ENCODE measurements around the gene ACP2.
A peak's percentile ranks its signal among the peaks of the same experiment; 100 is the strongest.

ACP2 gene

GRCh38 chr11:47267876-47268275 lies 19.3 kb upstream of the ACP2 start:
- H3K27me3 ChIP-seq (ENCODE audit: low read depth, low read length), result no peaks in the 10 kb centered on the region
- no peaks in the 10 kb centered on the region for H3K36me3 ChIP-seq (ENCODE audit: control insufficient read depth in 1 of 2, insufficient read depth in 2 of 2, low read length in 2 of 2)
- no peak overlapping the region for H3K27ac ChIP-seq (ENCODE audit: low read length)
- H3K4me1 ChIP-seq (ENCODE audit: control insufficient read depth in 1 of 2, insufficient read depth in 2 of 2, low read length in 2 of 2), result peaks cover 30 to 39% of the 10 kb centered on the region in 2 donors
- H3K9me3 ChIP-seq (ENCODE audit: control insufficient read depth in 1 of 2, low read length in 2 of 2), result no peaks in the 10 kb centered on the region
- H3K4me3 ChIP-seq (ENCODE audit: low read depth in 1 of 2, low read length in 2 of 2), result no peak overlapping the region

GRCh38 chr11:47264521-47264920 lies 15.9 kb upstream of the ACP2 start:
- H3K27me3 ChIP-seq (ENCODE audit: low read depth, low read length), result no peaks in the 10 kb centered on the region
- no peaks in the 10 kb centered on the region for H3K9me3 ChIP-seq (ENCODE audit: control insufficient read depth in 1 of 2, low read length in 2 of 2)
- no peak overlapping the region for H3K27ac ChIP-seq (ENCODE audit: low read length)

GRCh38 chr11:47264119-47264518 lies 15.5 kb upstream of the ACP2 start:
- H3K4me3 ChIP-seq (ENCODE audit: low read depth in 1 of 2, low read length in 2 of 2), result no peak overlapping the region
- no peaks in the 10 kb centered on the region for H3K36me3 ChIP-seq (ENCODE audit: control insufficient read depth in 1 of 2, insufficient read depth in 2 of 2, low read length in 2 of 2)
- H3K4me1 ChIP-seq (ENCODE audit: control insufficient read depth in 1 of 2, insufficient read depth in 2 of 2, low read length in 2 of 2), result peaks cover 10 to 25% of the 10 kb centered on the region in 2 donors
- H3K27ac ChIP-seq (ENCODE audit: low read length), result no peak overlapping the region
- no peaks in the 10 kb centered on the region for H3K9me3 ChIP-seq (ENCODE audit: control insufficient read depth in 1 of 2, low read length in 2 of 2)
- H3K27me3 ChIP-seq (ENCODE audit: low read depth, low read length), result no peaks in the 10 kb centered on the region

More at GRCh38 chr11:47264521-47264920, 15.9 kb upstream of the ACP2 start:
- H3K4me3 ChIP-seq (ENCODE audit: low read depth in 1 of 2, low read length in 2 of 2), result no peak overlapping the region
- peaks cover 8 to 21% of the 10 kb centered on the region in 2 donors for H3K4me1 ChIP-seq (ENCODE audit: control insufficient read depth in 1 of 2, insufficient read depth in 2 of 2, low read length in 2 of 2)
- no peaks in the 10 kb centered on the region for H3K36me3 ChIP-seq (ENCODE audit: control insufficient read depth in 1 of 2, insufficient read depth in 2 of 2, low read length in 2 of 2)

GRCh38 chr11:47261291-47261800 lies 12.7 kb upstream of the ACP2 start:
- Histone ChIP-seq H3K9me3 (ENCODE audit: control insufficient read depth in 1 of 2, low read length in 2 of 2) (no peaks in the 10 kb centered on the region), H3K36me3 (ENCODE audit: control insufficient read depth in 1 of 2, insufficient read depth in 2 of 2, low read length in 2 of 2) (no peaks in the 10 kb centered on the region), H3K4me3 (ENCODE audit: low read depth in 1 of 2, low read length in 2 of 2) (no peak overlapping the region), H3K4me1 (ENCODE audit: control insufficient read depth in 1 of 2, insufficient read depth in 2 of 2, low read length in 2 of 2) (peaks cover 19 to 35% of the 10 kb centered on the region in 2 donors), H3K27me3 (ENCODE audit: low read depth, low read length) (no peaks in the 10 kb centered on the region), H3K27ac (ENCODE audit: low read length) (no peak overlapping the region)

DNA sequence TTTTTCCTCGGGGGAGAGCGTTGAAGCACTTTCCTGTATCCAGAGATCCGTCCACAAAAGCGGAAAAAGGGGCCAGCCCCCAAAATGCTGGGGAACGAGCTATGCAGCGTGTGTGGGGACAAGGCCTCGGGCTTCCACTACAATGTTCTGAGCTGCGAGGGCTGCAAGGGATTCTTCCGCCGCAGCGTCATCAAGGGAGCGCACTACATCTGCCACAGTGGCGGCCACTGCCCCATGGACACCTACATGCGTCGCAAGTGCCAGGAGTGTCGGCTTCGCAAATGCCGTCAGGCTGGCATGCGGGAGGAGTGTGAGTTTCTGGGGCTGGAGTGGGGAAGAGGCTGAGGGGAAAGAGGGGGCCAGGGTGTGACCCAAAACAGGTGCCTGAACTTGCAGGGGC lies 11.8 kb upstream of the ACP2 start:
- no peaks in the 10 kb centered on the region for H3K9me3 ChIP-seq (ENCODE audit: control insufficient read depth in 1 of 2, low read length in 2 of 2)
- no peaks in the 10 kb centered on the region for H3K36me3 ChIP-seq (ENCODE audit: control insufficient read depth in 1 of 2, insufficient read depth in 2 of 2, low read length in 2 of 2)
- no peak overlapping the region for H3K4me3 ChIP-seq (ENCODE audit: low read depth in 1 of 2, low read length in 2 of 2)
- no peaks in the 10 kb centered on the region for H3K27me3 ChIP-seq (ENCODE audit: low read depth, low read length)
- no peak overlapping the region for H3K27ac ChIP-seq (ENCODE audit: low read length)
- peaks cover 19 to 39% of the 10 kb centered on the region in 2 donors for H3K4me1 ChIP-seq (ENCODE audit: control insufficient read depth in 1 of 2, insufficient read depth in 2 of 2, low read length in 2 of 2)

DNA sequence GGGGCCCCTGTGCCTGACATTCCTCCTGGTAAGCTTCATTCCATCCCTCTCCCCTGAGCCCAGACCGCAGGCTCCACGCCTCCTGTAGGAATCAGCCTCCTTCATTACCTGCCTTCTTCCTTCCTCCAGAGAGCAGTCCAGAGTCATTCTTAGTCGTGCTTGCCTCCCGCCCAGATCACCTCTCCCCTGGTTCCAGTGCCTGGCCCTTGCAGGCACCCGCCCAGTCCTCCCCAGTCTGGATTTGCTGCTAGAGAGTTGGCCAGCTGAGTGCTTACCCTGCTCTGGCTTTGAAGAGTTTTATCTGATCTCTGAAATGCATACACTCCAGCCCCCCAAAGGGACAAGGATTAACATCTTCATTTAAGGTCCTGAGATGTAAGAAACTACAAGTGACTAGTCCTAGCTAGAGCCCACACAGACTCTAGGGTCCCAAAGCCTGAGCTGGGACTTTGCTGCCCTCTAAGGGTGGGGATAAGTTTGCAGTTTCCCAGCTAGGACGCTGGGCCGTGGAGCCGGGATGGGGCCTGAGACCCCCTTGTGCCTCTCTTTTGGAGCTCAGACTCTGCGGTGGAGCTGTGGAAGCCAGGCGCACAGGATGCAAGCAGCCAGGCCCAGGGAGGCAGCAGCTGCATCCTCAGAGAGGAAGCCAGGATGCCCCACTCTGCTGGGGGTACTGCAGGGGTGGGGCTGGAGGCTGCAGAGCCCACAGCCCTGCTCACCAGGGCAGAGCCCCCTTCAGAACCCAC lies 10.8 kb upstream of the ACP2 start:
- Histone ChIP-seq H3K27me3 (ENCODE audit: low read depth, low read length) (no peaks in the 10 kb centered on the region), H3K36me3 (ENCODE audit: control insufficient read depth in 1 of 2, insufficient read depth in 2 of 2, low read length in 2 of 2) (no peaks in the 10 kb centered on the region), H3K9me3 (ENCODE audit: control insufficient read depth in 1 of 2, low read length in 2 of 2) (no peaks in the 10 kb centered on the region), H3K4me3 (ENCODE audit: low read depth in 1 of 2, low read length in 2 of 2) (no peak overlapping the region), H3K4me1 (ENCODE audit: control insufficient read depth in 1 of 2, insufficient read depth in 2 of 2, low read length in 2 of 2) (peaks cover 19 to 44% of the 10 kb centered on the region in 2 donors), H3K27ac (ENCODE audit: low read length) (no peak overlapping the region)

DNA sequence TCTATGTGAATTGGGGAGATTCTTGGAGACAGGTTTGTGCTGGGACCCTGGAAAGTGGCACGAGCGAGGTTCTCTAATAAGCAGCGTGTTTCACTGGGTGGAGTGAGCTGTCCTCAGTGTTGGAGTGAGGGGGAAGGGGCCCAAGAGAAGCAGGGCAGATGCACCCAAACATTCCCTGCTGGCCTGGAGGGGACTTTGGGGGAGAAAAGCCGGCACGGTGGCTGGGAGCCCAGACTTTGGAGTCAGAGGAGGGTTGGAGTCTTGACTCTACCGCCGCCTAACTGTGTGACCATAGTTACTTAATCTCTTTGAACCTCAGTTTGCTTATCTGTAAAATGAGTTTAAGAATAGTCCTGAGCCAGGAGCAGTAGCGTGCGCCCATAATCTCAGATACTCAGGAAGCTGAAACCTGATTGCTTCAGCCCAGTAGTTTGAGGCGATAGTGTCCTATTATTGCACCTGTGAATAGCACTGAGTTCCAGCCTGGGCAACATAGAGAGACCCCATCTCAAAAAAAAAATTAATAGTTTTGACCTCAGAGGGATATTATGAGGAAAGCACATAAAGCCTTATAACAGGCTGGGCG lies 9.8 kb upstream of the ACP2 start:
- H3K27me3 ChIP-seq (ENCODE audit: low read depth, low read length), result no peaks in the 10 kb centered on the region
- H3K4me1 ChIP-seq (ENCODE audit: control insufficient read depth in 1 of 2, insufficient read depth in 2 of 2, low read length in 2 of 2), result peaks cover 27 to 50% of the 10 kb centered on the region in 2 donors
- peak overlapping the region; percentile 80 for H3K27ac ChIP-seq (ENCODE audit: low read length)
- peak overlapping the region; percentile 48 to 66 for H3K4me3 ChIP-seq (ENCODE audit: low read depth in 1 of 2, low read length in 2 of 2)
- H3K9me3 ChIP-seq (ENCODE audit: control insufficient read depth in 1 of 2, low read length in 2 of 2), result no peaks in the 10 kb centered on the region
- no peaks in the 10 kb centered on the region for H3K36me3 ChIP-seq (ENCODE audit: control insufficient read depth in 1 of 2, insufficient read depth in 2 of 2, low read length in 2 of 2)

GRCh38 chr11:47257517-47258316 lies 9.1 kb upstream of the ACP2 start, which contains the start of gene NR1H3:
Gene NR1H3 (plus strand): TSS chr11:47257996. CDS start chr11:47259217, 1,221 bp downstream.
- H3K27me3 ChIP-seq (ENCODE audit: low read depth, low read length), result no peaks in the 10 kb centered on the region
- peak within 1 kb of the TSS; percentile 48 to 66 for H3K4me3 ChIP-seq (ENCODE audit: low read depth in 1 of 2, low read length in 2 of 2)
- peak within 1 kb of the TSS; percentile 80 for H3K27ac ChIP-seq (ENCODE audit: low read length)
- no peaks in the 10 kb centered on the region for H3K36me3 ChIP-seq (ENCODE audit: control insufficient read depth in 1 of 2, insufficient read depth in 2 of 2, low read length in 2 of 2)
- no peaks in the 10 kb centered on the region for H3K9me3 ChIP-seq (ENCODE audit: control insufficient read depth in 1 of 2, low read length in 2 of 2)
- peaks cover 27 to 50% of the 10 kb centered on the region in 2 donors for H3K4me1 ChIP-seq (ENCODE audit: control insufficient read depth in 1 of 2, insufficient read depth in 2 of 2, low read length in 2 of 2)

DNA sequence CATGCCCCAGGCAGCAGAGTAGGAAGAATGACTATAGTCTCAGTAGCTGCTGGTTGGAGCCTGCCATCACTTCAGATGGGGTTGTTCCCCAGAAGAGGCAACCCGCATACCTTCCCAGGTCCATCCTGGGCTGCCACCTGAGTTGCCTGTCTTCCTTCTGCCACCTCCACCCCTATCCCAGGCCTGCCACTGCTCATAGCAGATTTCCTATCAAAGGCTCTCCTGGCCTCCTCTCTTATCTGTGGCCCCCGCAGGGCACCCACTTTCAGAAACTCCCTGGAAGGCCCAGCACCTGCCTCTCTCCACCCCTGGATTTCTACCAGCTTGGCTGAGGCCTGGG lies 8.5 kb upstream of the ACP2 start:
- Histone ChIP-seq H3K4me1 (ENCODE audit: control insufficient read depth in 1 of 2, insufficient read depth in 2 of 2, low read length in 2 of 2) (peaks cover 27 to 50% of the 10 kb centered on the region in 2 donors), H3K4me3 (ENCODE audit: low read depth in 1 of 2, low read length in 2 of 2) (peak overlapping the region; percentile 48 to 66), H3K36me3 (ENCODE audit: control insufficient read depth in 1 of 2, insufficient read depth in 2 of 2, low read length in 2 of 2) (no peaks in the 10 kb centered on the region), H3K27ac (ENCODE audit: low read length) (peak overlapping the region; percentile 80), H3K9me3 (ENCODE audit: control insufficient read depth in 1 of 2, low read length in 2 of 2) (no peaks in the 10 kb centered on the region), H3K27me3 (ENCODE audit: low read depth, low read length) (no peaks in the 10 kb centered on the region)

DNA sequence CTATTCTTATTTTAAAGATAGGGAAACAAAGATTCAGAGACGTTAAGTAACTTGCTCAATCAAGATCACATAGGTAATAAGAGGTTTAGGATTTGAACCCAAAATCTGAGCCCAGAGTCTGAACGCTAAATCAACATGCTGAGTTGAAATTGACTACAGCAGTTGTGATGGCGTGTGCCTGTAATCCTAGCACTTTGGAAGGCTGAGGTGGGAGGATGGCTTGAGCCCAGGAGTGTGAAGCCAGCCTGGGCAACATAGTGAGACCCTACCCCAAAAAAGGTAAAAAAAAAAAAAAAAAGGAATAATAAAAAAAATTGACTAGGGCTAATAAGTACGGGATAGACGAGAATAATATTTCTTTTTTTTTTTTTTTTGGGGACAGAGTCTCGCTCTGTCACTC lies 7.8 kb upstream of the ACP2 start:
- H3K27ac ChIP-seq (ENCODE audit: low read length), result no peak overlapping the region
- H3K36me3 ChIP-seq (ENCODE audit: control insufficient read depth in 1 of 2, insufficient read depth in 2 of 2, low read length in 2 of 2), result no peaks in the 10 kb centered on the region
- no peaks in the 10 kb centered on the region for H3K9me3 ChIP-seq (ENCODE audit: control insufficient read depth in 1 of 2, low read length in 2 of 2)
- peaks cover 27 to 50% of the 10 kb centered on the region in 2 donors for H3K4me1 ChIP-seq (ENCODE audit: control insufficient read depth in 1 of 2, insufficient read depth in 2 of 2, low read length in 2 of 2)
- no peaks in the 10 kb centered on the region for H3K27me3 ChIP-seq (ENCODE audit: low read depth, low read length)
- no peak overlapping the region for H3K4me3 ChIP-seq (ENCODE audit: low read depth in 1 of 2, low read length in 2 of 2)

GRCh38 chr11:47254386-47254785 lies 5.8 kb upstream of the ACP2 start:
- no peaks in the 10 kb centered on the region for H3K9me3 ChIP-seq (ENCODE audit: control insufficient read depth in 1 of 2, low read length in 2 of 2)
- no peaks in the 10 kb centered on the region for H3K36me3 ChIP-seq (ENCODE audit: control insufficient read depth in 1 of 2, insufficient read depth in 2 of 2, low read length in 2 of 2)
- no peak overlapping the region for H3K4me3 ChIP-seq (ENCODE audit: low read depth in 1 of 2, low read length in 2 of 2)
- peaks cover 29 to 48% of the 10 kb centered on the region in 2 donors for H3K4me1 ChIP-seq (ENCODE audit: control insufficient read depth in 1 of 2, insufficient read depth in 2 of 2, low read length in 2 of 2)
- no peaks in the 10 kb centered on the region for H3K27me3 ChIP-seq (ENCODE audit: low read depth, low read length)
- peak overlapping the region; percentile 85 for H3K27ac ChIP-seq (ENCODE audit: low read length)

All from muscle layer of duodenum (tissue), 2 donors.